BE2C (cell line): ENCODE measurements around the gene IFI6. TPM values are rescaled to one million over a fixed set of nuclear protein-coding genes. Genes with fewer than 3 reads are reported as not detected.

Experiments
- DNase-seq: peaks from one replicate; pipeline ENCODE4 v3.0.0-alpha.2; 2020
- H3K27me3 ChIP-seq: fragments of 250-450 bp; sonication (Bioruptor Pico); 2 replicates; pipeline ENCODE4 v1.5.1; 2020; ENCODE audit warnings: mild to moderate bottlenecking
- H3K36me3 ChIP-seq: fragments of 250-450 bp; sonication (Bioruptor Pico); 2 replicates; pipeline ENCODE4 v1.5.1; 2020; ENCODE audit warnings: mild to moderate bottlenecking
- H3K4me1 ChIP-seq: fragments of 250-450 bp; sonication (Bioruptor Pico); 2 replicates; pipeline ENCODE4 v1.5.1; 2020
- H3K4me3 ChIP-seq: 2 replicates; pipeline ENCODE4 v1.5.1; 2011; ENCODE audit warnings: low read depth, low read length
- H3K9me3 ChIP-seq: fragments of 250-450 bp; sonication (Bioruptor Pico); 2 replicates; pipeline ENCODE4 v1.5.1; 2020
- polyA plus RNA-seq: library from polyadenylated mRNA; unstranded; fragments of >200 nt; gene quantifications from one replicate; pipeline ENCODE4 v1.2.1, GENCODE V29; 2012; ENCODE audit warnings: low read depth, missing spikeins; ENCODE audit not compliant: insufficient read length, insufficient read depth
- TF ChIP-seq, protein P1 (sequence below): IDR thresholded peaks from 2 replicates; pipeline ENCODE4 v1.5.1; 2012; ENCODE audit warnings: mild to moderate bottlenecking, low read depth, low read length

IFI6 gene, protein sequence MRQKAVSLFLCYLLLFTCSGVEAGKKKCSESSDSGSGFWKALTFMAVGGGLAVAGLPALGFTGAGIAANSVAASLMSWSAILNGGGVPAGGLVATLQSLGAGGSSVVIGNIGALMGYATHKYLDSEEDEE
- polyA plus RNA-seq: 19.9 TPM

DNA sequence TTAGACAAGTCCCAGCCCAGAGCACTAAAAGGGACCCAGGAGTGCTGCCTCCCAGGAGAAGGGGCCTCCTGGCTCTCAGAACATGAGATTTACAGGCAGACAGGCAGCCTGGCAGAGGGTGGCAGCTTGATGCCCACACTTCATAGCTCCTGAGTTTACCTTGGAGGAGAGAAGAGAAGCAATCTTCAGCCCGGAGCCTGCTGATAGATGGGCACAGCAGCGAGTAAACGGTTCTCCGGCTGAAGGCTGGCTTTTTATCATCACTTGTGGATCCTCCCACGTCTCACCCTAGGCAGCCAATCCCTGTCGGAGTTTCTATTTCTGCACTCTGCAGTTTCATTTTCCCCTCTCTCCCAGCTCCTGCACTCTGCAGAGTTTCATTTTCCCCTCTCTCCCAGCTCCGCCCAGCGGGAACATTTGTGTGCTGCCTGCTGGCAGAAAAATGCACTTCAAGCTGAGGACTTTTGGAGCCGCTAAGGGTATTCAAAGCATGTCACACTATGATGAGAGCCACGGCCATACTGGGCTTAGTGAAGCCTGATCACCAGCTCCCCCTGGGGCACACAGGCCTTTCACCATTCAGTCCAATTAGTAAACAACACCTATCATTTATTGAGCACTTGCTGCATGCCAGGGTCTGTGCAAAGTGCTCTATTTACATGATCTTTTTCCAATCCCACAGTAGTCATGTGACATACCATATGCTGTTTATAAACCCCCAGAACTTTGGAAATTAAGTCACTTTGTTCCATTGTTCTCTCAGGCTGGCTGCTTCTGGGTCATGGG is at the start of gene IFI6:
Gene IFI6 (minus strand): TSS at position 229 of the 786 bp plus-strand sequence. CDS start 2,878 bp downstream, outside the sequence.
- Histone ChIP-seq H3K27me3 (no peaks in the 10 kb centered on the region), H3K4me1 (no peaks in the 10 kb centered on the region), H3K36me3 (no peaks in the 10 kb centered on the region), H3K4me3 (peak within 1 kb of the TSS; percentile 56), H3K9me3 (no peaks in the 10 kb centered on the region)
- TF ChIP-seq, protein P1, sequence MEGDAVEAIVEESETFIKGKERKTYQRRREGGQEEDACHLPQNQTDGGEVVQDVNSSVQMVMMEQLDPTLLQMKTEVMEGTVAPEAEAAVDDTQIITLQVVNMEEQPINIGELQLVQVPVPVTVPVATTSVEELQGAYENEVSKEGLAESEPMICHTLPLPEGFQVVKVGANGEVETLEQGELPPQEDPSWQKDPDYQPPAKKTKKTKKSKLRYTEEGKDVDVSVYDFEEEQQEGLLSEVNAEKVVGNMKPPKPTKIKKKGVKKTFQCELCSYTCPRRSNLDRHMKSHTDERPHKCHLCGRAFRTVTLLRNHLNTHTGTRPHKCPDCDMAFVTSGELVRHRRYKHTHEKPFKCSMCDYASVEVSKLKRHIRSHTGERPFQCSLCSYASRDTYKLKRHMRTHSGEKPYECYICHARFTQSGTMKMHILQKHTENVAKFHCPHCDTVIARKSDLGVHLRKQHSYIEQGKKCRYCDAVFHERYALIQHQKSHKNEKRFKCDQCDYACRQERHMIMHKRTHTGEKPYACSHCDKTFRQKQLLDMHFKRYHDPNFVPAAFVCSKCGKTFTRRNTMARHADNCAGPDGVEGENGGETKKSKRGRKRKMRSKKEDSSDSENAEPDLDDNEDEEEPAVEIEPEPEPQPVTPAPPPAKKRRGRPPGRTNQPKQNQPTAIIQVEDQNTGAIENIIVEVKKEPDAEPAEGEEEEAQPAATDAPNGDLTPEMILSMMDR: 0 out of 2 replicates have a peak, but pooled peaks have one; percentile 32
- peak; percentile 80 for DNase-seq

DNA sequence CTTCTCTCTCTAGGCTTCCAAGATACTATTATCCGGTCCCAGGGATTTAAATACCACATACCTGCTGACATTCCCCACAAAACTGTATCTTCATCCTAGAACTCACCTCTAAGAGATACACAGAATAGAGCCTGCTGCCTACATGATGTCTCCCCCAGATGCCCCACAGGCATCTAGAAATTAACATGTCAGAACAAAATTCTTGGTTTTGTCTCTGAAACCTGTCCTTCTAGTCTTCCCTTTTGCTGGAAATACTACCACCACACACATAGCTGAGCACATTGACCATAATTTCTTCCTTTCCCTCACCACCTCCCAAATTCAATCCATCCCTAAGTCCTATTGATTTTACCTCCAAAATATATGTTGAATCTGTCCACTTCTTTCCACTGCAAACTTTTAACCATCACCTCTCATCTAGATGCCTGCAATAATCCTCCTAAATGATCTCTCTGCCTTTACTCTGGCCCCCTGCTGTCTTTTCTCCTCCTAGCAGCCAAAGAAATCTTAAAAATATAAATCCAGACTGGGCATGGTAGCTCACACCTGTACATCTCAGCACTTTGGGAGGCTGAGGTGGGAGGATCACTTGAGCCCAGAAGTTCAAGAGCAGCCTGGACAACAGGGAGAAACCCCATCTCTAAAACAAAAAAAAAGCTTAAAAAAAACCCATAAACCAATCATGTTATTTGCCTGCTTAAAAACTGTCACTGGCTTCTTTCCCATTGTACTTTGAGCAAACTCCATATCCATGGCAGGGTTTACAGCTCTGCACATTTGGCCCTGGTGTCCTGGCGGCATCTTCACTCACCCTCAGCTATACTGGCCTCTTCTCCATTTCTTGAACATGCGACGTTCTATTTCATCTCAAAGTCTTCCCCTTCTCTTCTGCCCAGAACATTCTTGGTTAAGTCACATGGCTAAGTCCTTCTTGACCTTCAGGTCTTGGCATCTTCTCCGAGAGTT is 47.6 kb upstream of the IFI6 start:
- Histone ChIP-seq H3K4me1 (no peaks in the 10 kb centered on the region), H3K9me3 (no peaks in the 10 kb centered on the region), H3K4me3 (no peak overlapping the region), H3K36me3 (no peaks in the 10 kb centered on the region), H3K27me3 (no peaks in the 10 kb centered on the region)
- no peak for DNase-seq
- TF ChIP-seq, protein P1: peak; percentile 36

DNA sequence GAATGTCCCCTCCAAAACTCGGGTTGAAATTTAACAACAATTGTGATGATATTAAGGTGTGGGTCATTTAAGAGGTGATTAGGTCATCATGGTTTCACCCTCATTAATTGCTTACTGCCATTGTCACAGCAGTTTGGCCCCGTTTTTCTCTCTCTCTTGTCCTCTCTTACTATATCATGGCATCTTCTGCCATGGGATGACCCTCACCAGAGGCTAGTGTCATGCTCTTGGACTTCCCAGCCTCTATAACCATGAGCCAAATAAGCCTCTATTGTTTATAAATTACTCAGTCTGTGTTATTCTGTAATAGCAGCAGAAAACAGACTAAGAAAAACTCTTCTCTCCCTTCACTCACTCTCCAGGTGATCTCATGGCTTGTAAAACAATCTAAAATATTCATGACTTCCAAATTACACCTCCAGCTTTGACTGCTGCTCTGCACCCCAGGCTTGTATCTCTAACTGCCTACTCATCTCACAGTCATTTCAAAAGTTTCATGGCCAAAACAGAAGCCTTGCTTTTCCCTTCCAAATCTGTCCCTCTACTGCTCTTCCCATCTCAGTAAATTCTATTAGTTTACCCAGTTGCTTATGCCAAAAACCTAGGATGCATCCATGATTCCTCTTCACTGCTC is 44.4 kb upstream of the IFI6 start:
- H3K9me3 ChIP-seq: no peaks in the 10 kb centered on the region
- H3K36me3 ChIP-seq: no peaks in the 10 kb centered on the region
- TF ChIP-seq, protein P1: no peak
- H3K4me3 ChIP-seq: no peak overlapping the region
- no peaks in the 10 kb centered on the region for H3K27me3 ChIP-seq
- no peak for DNase-seq
- H3K4me1 ChIP-seq: no peaks in the 10 kb centered on the region

DNA sequence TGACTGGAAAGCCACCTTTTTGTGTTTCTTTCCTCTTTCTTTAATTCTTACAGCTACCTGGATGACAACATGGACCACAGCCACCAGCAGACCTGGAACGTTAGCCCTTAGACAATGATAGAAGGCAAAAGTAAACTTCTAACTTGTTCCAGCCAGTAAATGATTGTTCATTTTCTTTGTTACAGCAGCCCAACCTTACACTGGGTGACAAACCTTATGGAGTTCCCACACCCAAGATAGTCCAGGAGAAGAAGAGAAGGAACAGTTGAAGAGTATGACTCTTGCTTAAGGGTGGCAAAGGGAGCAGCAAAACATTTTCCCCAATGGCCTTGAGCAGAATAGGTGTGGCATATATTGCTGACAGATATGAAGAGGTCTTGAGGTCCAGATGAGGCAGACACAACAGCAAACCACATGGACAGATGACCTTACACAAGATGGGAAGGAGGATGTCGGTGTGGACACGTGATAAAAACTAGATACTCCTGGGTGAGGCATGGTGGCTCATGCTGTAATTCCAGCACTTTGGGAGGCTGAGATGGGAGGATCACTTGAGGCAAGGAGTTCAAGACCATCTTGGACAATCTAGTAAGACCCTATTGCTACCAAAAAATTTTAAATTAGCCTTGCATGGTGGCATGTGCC is 42.0 kb upstream of the IFI6 start:
- DNase-seq: no peak
- Histone ChIP-seq H3K9me3 (no peaks in the 10 kb centered on the region), H3K36me3 (no peaks in the 10 kb centered on the region), H3K4me3 (no peak overlapping the region), H3K4me1 (no peaks in the 10 kb centered on the region), H3K27me3 (no peaks in the 10 kb centered on the region)
- TF ChIP-seq, protein P1: no peak

DNA sequence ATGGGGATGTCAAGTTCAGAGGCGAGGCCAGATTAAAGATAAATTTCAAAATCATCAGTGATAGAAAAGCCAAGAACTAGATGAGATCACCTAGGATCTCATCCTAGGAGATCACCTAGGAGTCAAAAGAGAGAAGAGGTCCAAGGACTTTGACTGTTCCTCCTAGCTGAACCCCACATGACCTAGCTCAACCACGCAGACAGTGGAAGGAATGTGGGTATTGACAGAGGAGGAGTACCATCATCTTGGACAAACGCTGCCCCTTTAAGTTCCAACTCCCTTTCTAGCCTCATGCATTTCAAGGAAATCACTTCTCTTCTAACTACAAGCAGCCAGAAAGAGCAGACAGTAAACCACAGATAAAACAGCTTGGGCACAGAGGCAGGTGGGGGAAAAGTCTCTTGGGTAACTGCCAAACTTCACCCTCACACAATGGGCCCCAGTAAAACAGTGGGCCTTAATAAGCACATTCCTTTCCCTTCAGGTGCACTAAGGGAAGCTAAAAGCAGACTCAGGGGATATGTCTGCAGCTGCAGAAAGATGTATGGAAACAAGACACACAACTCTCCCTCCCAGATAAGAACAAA is 41.2 kb upstream of the IFI6 start:
- Histone ChIP-seq H3K4me1 (no peaks in the 10 kb centered on the region), H3K9me3 (no peaks in the 10 kb centered on the region), H3K4me3 (no peak overlapping the region), H3K27me3 (no peaks in the 10 kb centered on the region), H3K36me3 (no peaks in the 10 kb centered on the region)
- DNase-seq: no peak
- TF ChIP-seq, protein P1: no peak
